H9 (cell line): ENCODE measurements around the gene TREM1. TPM values are rescaled to one million over a fixed set of nuclear protein-coding genes. Genes with fewer than 3 reads are reported as not detected.

Source experiments
- DNase-seq: peaks from one replicate; pipeline ENCODE4 v3.0.0-alpha.2; 2017
- H2AFZ ChIP-seq: one replicate; pipeline ENCODE4 v1.6.1; 2013; ENCODE audit warnings: mild to moderate bottlenecking, low read length, control low read depth, moderate library complexity
- H2AK5ac ChIP-seq: 2 replicates; pipeline ENCODE4 v1.6.1; 2013; ENCODE audit warnings: low read length, control low read depth, mixed read lengths; ENCODE audit not compliant: insufficient read length
- H2BK120ac ChIP-seq: one replicate; pipeline ENCODE4 v1.6.1; 2013; ENCODE audit warnings: low read depth, mild to moderate bottlenecking, low read length, control low read depth, inconsistent platforms; ENCODE audit not compliant: poor library complexity, severe bottlenecking
- H2BK12ac ChIP-seq: 2 replicates; pipeline ENCODE4 v1.6.1; 2013; ENCODE audit warnings: low read length, control low read depth, mixed read lengths, low read depth; ENCODE audit not compliant: insufficient read length
- H2BK15ac ChIP-seq: 2 replicates; pipeline ENCODE4 v1.6.1; 2013; ENCODE audit warnings: low read depth, low read length, control low read depth
- H2BK20ac ChIP-seq: one replicate; pipeline ENCODE4 v1.6.1; 2013; ENCODE audit warnings: low read depth, mild to moderate bottlenecking, low read length, control low read depth, inconsistent platforms; ENCODE audit not compliant: poor library complexity, severe bottlenecking
- H2BK5ac ChIP-seq: 2 replicates; pipeline ENCODE4 v1.6.1; 2013; ENCODE audit warnings: low read length, control low read depth, mixed read lengths; ENCODE audit not compliant: insufficient read length
- H3K14ac ChIP-seq: 2 replicates; pipeline ENCODE4 v1.6.1; 2013; ENCODE audit warnings: low read length, control low read depth; ENCODE audit not compliant: insufficient read depth
- H3K18ac ChIP-seq: 2 replicates; pipeline ENCODE4 v1.6.1; 2013; ENCODE audit warnings: low read depth, mild to moderate bottlenecking, mixed read lengths, low read length, control low read depth; ENCODE audit not compliant: insufficient read length
- H3K23ac ChIP-seq: 2 replicates; pipeline ENCODE4 v1.6.1; 2013; ENCODE audit warnings: low read length, control low read depth, mixed read lengths, low read depth; ENCODE audit not compliant: insufficient read length
- H3K23me2 ChIP-seq: 2 replicates; pipeline ENCODE4 v1.6.1; 2013; ENCODE audit warnings: low read depth, mild to moderate bottlenecking, mixed read lengths, low read length, control low read depth; ENCODE audit not compliant: insufficient read length, poor library complexity, severe bottlenecking
- H3K27ac ChIP-seq: 2 replicates; pipeline ENCODE4 v1.5.1; 2013; ENCODE audit warnings: low read length, control low read depth, mixed read lengths, low read depth; ENCODE audit not compliant: insufficient read length
- H3K27me3 ChIP-seq: 2 replicates; pipeline ENCODE4 v1.6.1; 2013; ENCODE audit warnings: low read length, control low read depth, inconsistent platforms; ENCODE audit not compliant: insufficient read depth
- H3K4ac ChIP-seq: 2 replicates; pipeline ENCODE4 v1.6.1; 2013; ENCODE audit warnings: low read depth, mild to moderate bottlenecking, control low read depth, inconsistent platforms, low read length, moderate library complexity
- H3K4me1 ChIP-seq: 2 replicates; pipeline ENCODE4 v1.6.1; 2013; ENCODE audit warnings: low read length, control low read depth, inconsistent platforms; ENCODE audit not compliant: insufficient read depth
- H3K4me2 ChIP-seq: 2 replicates; pipeline ENCODE4 v1.6.1; 2013; ENCODE audit warnings: low read length, control low read depth, mixed read lengths; ENCODE audit not compliant: insufficient read length, insufficient read depth
- H3K56ac ChIP-seq: 2 replicates; pipeline ENCODE4 v1.6.1; 2013; ENCODE audit warnings: low read depth, mild to moderate bottlenecking, mixed read lengths, low read length, control low read depth; ENCODE audit not compliant: insufficient read length
- H3K79me1 ChIP-seq: 2 replicates; pipeline ENCODE4 v1.6.1; 2013; ENCODE audit warnings: low read depth, mild to moderate bottlenecking, moderate library complexity, low read length, control low read depth, inconsistent platforms; ENCODE audit not compliant: insufficient read depth, poor library complexity, severe bottlenecking
- H3K79me2 ChIP-seq: 2 replicates; pipeline ENCODE4 v1.6.1; 2013; ENCODE audit warnings: low read length, control low read depth, inconsistent platforms; ENCODE audit not compliant: insufficient read depth
- H3K9ac ChIP-seq: 2 replicates; pipeline ENCODE4 v1.6.1; 2013; ENCODE audit warnings: low read length, control low read depth, mixed read lengths; ENCODE audit not compliant: insufficient read length; ENCODE audit errors: extremely low read depth
- H3K9me3 ChIP-seq: one replicate; pipeline ENCODE4 v1.6.1; 2013; ENCODE audit warnings: low read depth, low read length, inconsistent platforms; ENCODE audit not compliant: control insufficient read depth
- H3T11ph ChIP-seq: one replicate; pipeline ENCODE4 v1.6.1; 2013; ENCODE audit warnings: mild to moderate bottlenecking, low read length, control low read depth, inconsistent platforms
- H4K20me1 ChIP-seq: one replicate; pipeline ENCODE4 v1.6.1; 2013; ENCODE audit not compliant: control insufficient read depth, insufficient read length, insufficient read depth
- H4K5ac ChIP-seq: 2 replicates; pipeline ENCODE4 v1.6.1; 2013; ENCODE audit warnings: low read depth, mild to moderate bottlenecking, mixed read lengths, low read length, control low read depth; ENCODE audit not compliant: insufficient read length
- H4K8ac ChIP-seq: replicated peaks from 2 replicates; pipeline ENCODE4 v1.6.1; 2013; ENCODE audit warnings: low read length, control low read depth, mixed read lengths, low read depth; ENCODE audit not compliant: insufficient read length
- H4K91ac ChIP-seq: 2 replicates; pipeline ENCODE4 v1.6.1; 2013; ENCODE audit warnings: low read depth, mild to moderate bottlenecking, moderate library complexity, mixed read lengths, low read length, control low read depth; ENCODE audit not compliant: insufficient read length
- H3K27ac Mint-ChIP-seq, 3 experiments: 2 replicates in 2 of 3; 3 replicates in 1 of 3; pipeline ENCODE4 v1.8.0; 2020 to 2021; ENCODE audit warnings: mixed read lengths in 3 of 3, mild to moderate bottlenecking in 1 of 3, moderate library complexity in 1 of 3
- H3K27me3 Mint-ChIP-seq: 2 replicates; pipeline ENCODE4 v1.8.0; 2021; ENCODE audit warnings: low read depth, mild to moderate bottlenecking, moderate library complexity, mixed read lengths
- H3K36me3 Mint-ChIP-seq, 3 experiments: 2 replicates in 2 of 3; 3 replicates in 1 of 3; pipeline ENCODE4 v1.8.0; 2020 to 2021; ENCODE audit warnings: low read depth in 3 of 3, mixed read lengths in 3 of 3; ENCODE audit not compliant: insufficient read depth in 1 of 3
- H3K4me1 Mint-ChIP-seq, 2 experiments: 2 replicates each; pipeline ENCODE4 v1.8.0; 2020; ENCODE audit warnings: mixed read lengths in 2 of 2
- H3K4me3 Mint-ChIP-seq, 2 experiments: 2 replicates in 1 of 2; 3 replicates in 1 of 2; pipeline ENCODE4 v1.8.0; 2020 to 2021; ENCODE audit warnings: mild to moderate bottlenecking in 2 of 2, mixed read lengths in 2 of 2, moderate library complexity in 1 of 2
- H3K9me3 Mint-ChIP-seq, 2 experiments: 2 replicates in 1 of 2; 3 replicates in 1 of 2; pipeline ENCODE4 v1.8.0; 2020; ENCODE audit warnings: mild to moderate bottlenecking in 2 of 2, mixed read lengths in 2 of 2, moderate library complexity in 1 of 2
- WGBS: extraction: QIAGEN DNeasy Blood & Tissue Kit; methylation state at CpG from one replicate; pipeline ENCODE4 v1.1.7; 2013; ENCODE audit warnings: missing lambda C conversion rate, low lambda C conversion rate, mixed read lengths; ENCODE audit not compliant: insufficient read length; ENCODE audit errors: extremely low coverage; 5-methylcytosine and 5-hydroxymethylcytosine counted together
- total RNA-seq: library from RNA; stranded (reverse); gene quantifications from 2 replicates; pipeline ENCODE4 v1.2.1, GENCODE V29; 2021
- TF ChIP-seq, protein P1 (sequence below): fragments of 200-600 bp; sonication (generic); conservative IDR thresholded peaks from 3 replicates; pipeline ENCODE4 v1.8.0; 2021; ENCODE audit warnings: antibody characterized with exemption, mild to moderate bottlenecking

Gene TREM1
- total RNA-seq, 1 experiment from 2014 or later = not detected

DNA sequence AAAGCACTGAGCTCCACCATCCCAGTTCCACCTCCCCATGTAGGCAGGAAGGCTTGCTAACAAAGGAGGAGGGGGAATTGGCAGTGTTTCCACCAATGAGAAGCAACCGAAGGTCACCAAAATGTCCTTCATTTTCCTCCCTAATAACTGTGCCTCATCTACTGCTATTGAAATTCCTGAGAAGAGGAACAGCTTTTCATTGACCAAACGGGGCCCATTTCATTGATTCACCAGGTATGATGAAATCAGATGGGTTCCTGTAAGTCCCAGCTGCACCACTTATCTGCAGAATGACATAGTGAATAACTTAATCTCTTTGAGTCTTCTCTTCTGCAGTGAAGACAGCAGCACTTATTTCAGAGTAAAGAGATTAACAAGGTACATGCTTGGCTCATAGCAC, 17.3 kb downstream of the TREM1 start:
- H3K23me2 ChIP-seq = no peaks in the 10 kb centered on the region
- no peaks in the 10 kb centered on the region for H3K4me1 ChIP-seq
- no peak overlapping the region for H3K27ac Mint-ChIP-seq
- H4K91ac ChIP-seq = no peak overlapping the region
- H3K14ac ChIP-seq = no peak overlapping the region
- no CpG with 5 or more reads among the region's 2 CpGs for WGBS
- H3K27me3 ChIP-seq = no peaks in the 10 kb centered on the region
- no peak overlapping the region for H3T11ph ChIP-seq
- H2AFZ ChIP-seq = no peak overlapping the region
- H3K79me1 ChIP-seq = no peaks in the 10 kb centered on the region
- H3K4me2 ChIP-seq = no peak overlapping the region
- no peak overlapping the region for H3K27ac ChIP-seq
- no peaks in the 10 kb centered on the region for H4K20me1 ChIP-seq
- H3K4me1 Mint-ChIP-seq = no peaks in the 10 kb centered on the region
- no peak overlapping the region for H3K4ac ChIP-seq
- no peak overlapping the region for H3K18ac ChIP-seq
- no peak overlapping the region for H3K9ac ChIP-seq
- H3K36me3 Mint-ChIP-seq = no peaks in the 10 kb centered on the region
- H3K9me3 Mint-ChIP-seq = no peaks in the 10 kb centered on the region
- H2BK12ac ChIP-seq = no peak overlapping the region
- TF ChIP-seq, protein P1, sequence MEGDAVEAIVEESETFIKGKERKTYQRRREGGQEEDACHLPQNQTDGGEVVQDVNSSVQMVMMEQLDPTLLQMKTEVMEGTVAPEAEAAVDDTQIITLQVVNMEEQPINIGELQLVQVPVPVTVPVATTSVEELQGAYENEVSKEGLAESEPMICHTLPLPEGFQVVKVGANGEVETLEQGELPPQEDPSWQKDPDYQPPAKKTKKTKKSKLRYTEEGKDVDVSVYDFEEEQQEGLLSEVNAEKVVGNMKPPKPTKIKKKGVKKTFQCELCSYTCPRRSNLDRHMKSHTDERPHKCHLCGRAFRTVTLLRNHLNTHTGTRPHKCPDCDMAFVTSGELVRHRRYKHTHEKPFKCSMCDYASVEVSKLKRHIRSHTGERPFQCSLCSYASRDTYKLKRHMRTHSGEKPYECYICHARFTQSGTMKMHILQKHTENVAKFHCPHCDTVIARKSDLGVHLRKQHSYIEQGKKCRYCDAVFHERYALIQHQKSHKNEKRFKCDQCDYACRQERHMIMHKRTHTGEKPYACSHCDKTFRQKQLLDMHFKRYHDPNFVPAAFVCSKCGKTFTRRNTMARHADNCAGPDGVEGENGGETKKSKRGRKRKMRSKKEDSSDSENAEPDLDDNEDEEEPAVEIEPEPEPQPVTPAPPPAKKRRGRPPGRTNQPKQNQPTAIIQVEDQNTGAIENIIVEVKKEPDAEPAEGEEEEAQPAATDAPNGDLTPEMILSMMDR = no peak
- no peaks in the 10 kb centered on the region for H3K9me3 ChIP-seq
- H3K56ac ChIP-seq = no peak overlapping the region
- H2AK5ac ChIP-seq = no peak overlapping the region
- H4K5ac ChIP-seq = no peak overlapping the region
- no peak overlapping the region for H2BK120ac ChIP-seq
- no peak overlapping the region for H3K4me3 Mint-ChIP-seq
- no peak overlapping the region for H4K8ac ChIP-seq
- H3K27me3 Mint-ChIP-seq = peaks cover 11% of the 10 kb centered on the region
- DNase-seq = no peak
- no peak overlapping the region for H2BK20ac ChIP-seq
- no peak overlapping the region for H2BK15ac ChIP-seq
- H3K23ac ChIP-seq = no peak overlapping the region
- no peak overlapping the region for H2BK5ac ChIP-seq
- H3K79me2 ChIP-seq = no peaks in the 10 kb centered on the region
